Stomach (tissue), 4 donors: ENCODE data around the gene EHMT1.

ENCODE experiments used
- CTCF ChIP-seq, 7 experiments: fragments of 450-650 bp in 4 of 7; fragments of 200-600 bp in 3 of 7; sonication (generic) in 3 of 7; IDR thresholded peaks; one replicate each; pipeline ENCODE4 v1.5.1; 2016 to 2019; ENCODE audit warnings: antibody characterized with exemption in 7 of 7, control low read depth in 2 of 7, mild to moderate bottlenecking in 1 of 7
- POLR2A ChIP-seq, 4 donors: fragments of 450-650 bp; IDR thresholded peaks; one replicate each; pipeline ENCODE4 v1.6.1; 2016; ENCODE audit warnings: antibody characterized with exemption in 4 of 4, control low read depth in 2 of 4, mild to moderate bottlenecking in 1 of 4, moderate library complexity in 1 of 4

GRCh38 chr9:137581361-137582285 is 37.2 kb upstream of the EHMT1 start:
- TF ChIP-seq CTCF (IDR thresholded peaks at IDR 0.05): no peak
- TF ChIP-seq POLR2A (IDR thresholded peaks at IDR 0.05): no peak
